ENCODE results near the gene CHRNA7.

The CHRNA7 gene

GRCh38 chr15:32091505-32092380 is 61.4 kb downstream of the CHRNA7 start:
- no peak for DNase-seq

- DNase-seq, result no peak
These were observed 65.9 kb downstream of the CHRNA7 start for GRCh38 chr15:32096213-32096612.

GRCh38 chr15:32096916-32097617 is 66.8 kb downstream of the CHRNA7 start:
- DNase-seq, result no peak

GRCh38 chr15:32098033-32098432 is 67.7 kb downstream of the CHRNA7 start:
- no peak for DNase-seq

GRCh38 chr15:32099097-32099785 is 68.9 kb downstream of the CHRNA7 start:
- DNase-seq, result no peak

- DNase-seq, result no peak
These were observed 69.8 kb downstream of the CHRNA7 start for GRCh38 chr15:32099956-32100684.

GRCh38 chr15:32104061-32104995 is 74.0 kb downstream of the CHRNA7 start:
- peak; percentile 2 for DNase-seq

GRCh38 chr15:32105258-32106241 is 75.2 kb downstream of the CHRNA7 start:
- DNase-seq, result no peak

- DNase-seq, result no peak
These were observed 76.4 kb downstream of the CHRNA7 start for GRCh38 chr15:32106401-32107381.

GRCh38 chr15:32107477-32108080 is 77.3 kb downstream of the CHRNA7 start:
- DNase-seq, result no peak

- no peak for DNase-seq
These were observed 78.3 kb downstream of the CHRNA7 start for GRCh38 chr15:32108661-32109060.

GRCh38 chr15:32112101-32112500 is 81.8 kb downstream of the CHRNA7 start:
- no peak for DNase-seq

GRCh38 chr15:32113224-32113623 is 82.9 kb downstream of the CHRNA7 start:
- no peak for DNase-seq

GRCh38 chr15:32117122-32117521 is 86.8 kb downstream of the CHRNA7 start:
- DNase-seq, result no peak

GRCh38 chr15:32119286-32119685 is 89.0 kb downstream of the CHRNA7 start:
- DNase-seq, result no peak

- DNase-seq, result no peak
These were observed 89.5 kb downstream of the CHRNA7 start for GRCh38 chr15:32119694-32120330.

GRCh38 chr15:32120577-32121383 is 90.5 kb downstream of the CHRNA7 start:
- no peak for DNase-seq

- DNase-seq, result no peak
These were observed 91.0 kb downstream of the CHRNA7 start for GRCh38 chr15:32121384-32121695.
